ENCODE data around the gene APRT.

Gene APRT

GRCh38 chr16:88811769-88812512, at the start of gene APRT:
Gene APRT, minus strand, starts transcription at chr16:88811928. Its CDS starts 29 bp downstream, at chr16:88811899.
- peak; percentile 98 to 99 for DNase-seq (ENCODE audit: low read depth in 1 of 2, low spot score in 1 of 2)

GRCh38 chr16:88861359-88861758, 49.6 kb upstream of the APRT start:
- no peak for DNase-seq (ENCODE audit: low read depth in 1 of 2, low spot score in 1 of 2)

DNA sequence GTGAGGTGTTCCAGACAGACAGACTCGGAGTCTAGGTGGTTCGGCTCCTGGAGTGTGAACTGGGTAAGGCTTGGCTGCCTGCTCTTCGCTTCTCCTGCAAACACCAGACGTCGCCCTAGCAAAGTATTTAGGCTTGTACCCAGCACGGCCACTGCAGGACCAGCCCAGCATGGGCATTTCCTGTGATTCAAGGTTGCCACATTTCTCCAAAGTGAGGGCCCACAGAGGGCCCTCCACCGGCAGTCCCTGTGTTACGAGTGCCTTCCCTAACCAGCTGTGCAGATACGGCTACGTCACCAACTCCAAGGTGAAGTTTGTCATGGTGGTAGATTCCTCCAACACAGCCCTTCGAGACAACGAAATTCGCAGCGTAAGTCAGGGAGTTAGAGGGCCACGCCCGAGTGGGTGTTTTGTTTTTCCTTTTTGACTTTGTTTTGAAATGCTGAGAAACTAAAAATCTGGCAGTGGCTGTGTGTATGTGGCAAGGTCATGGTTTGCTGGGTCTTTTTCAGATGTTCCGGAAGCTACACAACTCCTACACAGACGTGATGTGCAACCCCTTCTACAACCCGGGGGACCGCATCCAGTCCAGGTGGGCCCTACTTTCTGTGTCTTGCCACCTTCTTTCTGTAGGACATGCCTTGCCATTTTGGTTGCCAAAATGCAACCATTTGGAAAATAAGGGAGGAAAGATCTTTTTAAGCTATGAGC, 47.8 kb upstream of the APRT start:
- DNase-seq (ENCODE audit: low read depth in 1 of 2, low spot score in 1 of 2): no peak

GRCh38 chr16:88857728-88858339, 46.1 kb upstream of the APRT start:
- DNase-seq (ENCODE audit: low read depth in 1 of 2, low spot score in 1 of 2): peak; percentile 54 to 68

- peak; percentile 99 for DNase-seq (ENCODE audit: low read depth in 1 of 2, low spot score in 1 of 2)
Observed at GRCh38 chr16:88856828-88857727, 45.4 kb upstream of the APRT start, which contains the start of the genes GALNS and TRAPPC2L. Gene GALNS, minus strand, starts transcription at chr16:88856947. Its CDS starts 70 bp downstream, at chr16:88856877. Gene TRAPPC2L, plus strand, starts transcription at chr16:88857127. Its CDS starts 24 bp downstream, at chr16:88857151.

DNA sequence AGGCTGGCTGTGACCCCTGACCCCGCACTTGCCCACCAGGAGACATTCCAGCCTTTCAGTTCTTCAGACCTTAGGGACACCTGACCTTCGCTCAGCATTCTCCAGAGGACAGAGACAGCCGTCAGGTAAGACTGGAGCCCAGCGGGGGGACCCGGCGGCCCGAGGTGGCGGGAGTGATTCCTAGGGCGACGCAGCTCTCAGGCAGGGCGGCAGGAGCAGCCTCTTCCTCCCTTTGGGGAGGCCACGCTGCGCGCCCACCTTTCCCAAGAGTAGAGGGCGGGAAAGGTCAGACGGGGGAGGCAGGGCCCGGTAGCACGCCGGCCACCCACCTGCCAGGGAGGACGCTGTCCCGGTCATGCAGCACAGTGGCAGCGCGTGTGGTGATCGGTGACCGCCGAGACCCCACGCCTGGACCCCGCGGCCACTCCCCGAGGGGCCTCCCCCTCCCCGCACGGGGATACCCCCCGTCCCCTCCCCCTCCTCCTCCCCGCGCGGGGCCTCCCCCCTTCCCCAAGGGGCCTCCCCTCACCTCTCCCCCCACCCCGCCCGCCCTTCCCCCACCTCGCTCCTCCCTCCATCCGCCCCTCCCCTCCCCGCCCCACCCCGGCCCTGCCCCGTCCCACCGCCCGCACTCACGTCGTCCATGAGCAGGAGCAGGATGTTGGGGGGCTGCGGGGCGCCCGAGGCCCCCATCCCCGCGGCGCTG, 44.5 kb upstream of the APRT start:
- DNase-seq (ENCODE audit: low read depth in 1 of 2, low spot score in 1 of 2): no peak

GRCh38 chr16:88855736-88856121, 44.0 kb upstream of the APRT start:
- no peak for DNase-seq (ENCODE audit: low read depth in 1 of 2, low spot score in 1 of 2)

GRCh38 chr16:88855176-88855575, 43.4 kb upstream of the APRT start:
- no peak for DNase-seq (ENCODE audit: low read depth in 1 of 2, low spot score in 1 of 2)

DNA sequence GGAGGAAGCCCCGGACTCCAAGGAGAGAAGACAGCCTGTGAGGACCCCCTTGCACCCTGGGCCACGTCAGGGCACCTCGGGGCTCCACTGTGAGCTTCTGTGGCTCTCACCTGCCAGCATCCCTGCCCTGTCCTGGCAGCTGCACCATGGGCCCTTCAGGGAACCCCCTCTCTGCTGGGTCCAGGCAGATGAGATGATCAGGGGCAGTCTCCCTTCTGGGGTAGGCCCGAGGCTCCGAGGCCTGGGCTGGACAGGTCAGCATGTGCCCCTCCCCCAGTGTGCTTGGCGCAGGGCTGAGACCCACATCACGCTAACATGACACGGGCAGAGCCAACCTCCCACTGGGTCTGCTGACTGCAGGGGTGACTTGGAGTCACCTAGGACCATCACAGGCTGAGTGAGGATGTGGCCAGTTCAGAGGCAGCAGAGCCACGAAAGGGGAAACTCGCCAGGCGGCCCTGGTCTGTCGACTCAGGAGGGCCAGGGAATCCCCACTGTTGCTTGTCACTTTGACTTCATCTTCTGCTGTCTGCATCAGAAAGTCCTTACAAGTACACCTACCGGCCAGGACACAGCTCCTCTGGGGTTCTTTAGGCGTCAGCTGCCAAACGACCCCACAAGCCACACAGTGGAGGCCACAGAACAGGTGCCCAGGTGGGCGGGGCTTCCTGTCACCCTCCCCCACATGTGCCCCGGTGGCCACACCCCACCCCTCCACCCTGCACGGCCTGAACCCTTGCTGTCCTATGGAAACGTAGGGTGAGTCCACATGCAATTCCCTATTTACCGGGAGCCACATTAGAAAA, 42.8 kb upstream of the APRT start:
- DNase-seq (ENCODE audit: low read depth in 1 of 2, low spot score in 1 of 2): no peak

GRCh38 chr16:88853325-88853941, 41.7 kb upstream of the APRT start:
- DNase-seq (ENCODE audit: low read depth in 1 of 2, low spot score in 1 of 2): no peak

DNA sequence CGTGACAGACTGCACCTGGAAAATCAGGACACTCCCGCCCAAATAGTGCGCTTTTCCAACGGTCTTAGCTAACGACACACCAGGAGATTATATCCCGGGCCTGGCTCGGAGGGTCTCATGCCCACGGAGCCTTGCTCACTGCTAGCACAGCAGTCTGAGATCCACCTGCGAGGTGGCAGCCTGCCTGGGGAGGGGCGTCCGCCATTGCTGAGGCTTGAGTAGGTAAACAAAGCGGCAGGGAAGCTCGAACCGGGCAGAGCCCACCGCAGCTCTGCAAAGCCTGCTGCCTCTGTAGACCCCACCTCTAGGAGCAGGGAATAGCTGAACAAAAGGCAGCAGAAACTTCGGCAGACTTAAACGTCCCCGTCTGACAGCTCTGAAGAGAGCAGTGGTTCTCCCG, 39.9 kb upstream of the APRT start:
- no peak for DNase-seq (ENCODE audit: low read depth in 1 of 2, low spot score in 1 of 2)

DNA sequence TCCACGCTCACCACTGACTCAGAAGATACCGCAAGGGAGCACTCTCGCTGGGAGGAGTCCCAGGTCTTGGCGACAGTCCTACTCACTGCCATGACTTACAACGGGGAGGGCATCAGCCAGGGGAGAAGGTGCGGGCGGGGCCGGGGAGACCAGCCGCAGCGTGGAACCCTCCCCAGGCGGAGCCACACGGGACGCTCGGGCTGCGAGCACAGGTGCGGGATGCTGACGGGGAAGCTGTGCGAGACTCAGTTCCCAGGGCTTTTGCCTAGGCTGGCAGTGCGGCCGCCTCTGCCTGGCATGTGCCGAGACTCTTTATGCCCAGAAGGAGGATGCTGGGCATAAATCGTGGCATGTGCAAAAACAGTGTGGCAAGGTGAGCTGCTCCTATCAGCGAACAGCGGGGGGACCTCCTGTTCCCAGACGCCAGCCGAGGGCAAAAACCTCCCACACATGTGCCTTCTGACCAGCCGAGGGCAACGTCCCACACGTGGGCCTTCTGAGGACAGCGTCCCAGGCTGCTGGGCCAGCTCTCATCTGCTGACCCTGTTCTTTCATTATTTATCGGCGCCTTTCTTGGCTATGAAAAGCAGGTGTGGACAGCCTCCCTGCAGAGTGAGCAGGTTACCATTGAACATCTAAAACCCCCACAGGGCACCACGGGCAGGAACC, 38.9 kb upstream of the APRT start:
- no peak for DNase-seq (ENCODE audit: low read depth in 1 of 2, low spot score in 1 of 2)

DNA sequence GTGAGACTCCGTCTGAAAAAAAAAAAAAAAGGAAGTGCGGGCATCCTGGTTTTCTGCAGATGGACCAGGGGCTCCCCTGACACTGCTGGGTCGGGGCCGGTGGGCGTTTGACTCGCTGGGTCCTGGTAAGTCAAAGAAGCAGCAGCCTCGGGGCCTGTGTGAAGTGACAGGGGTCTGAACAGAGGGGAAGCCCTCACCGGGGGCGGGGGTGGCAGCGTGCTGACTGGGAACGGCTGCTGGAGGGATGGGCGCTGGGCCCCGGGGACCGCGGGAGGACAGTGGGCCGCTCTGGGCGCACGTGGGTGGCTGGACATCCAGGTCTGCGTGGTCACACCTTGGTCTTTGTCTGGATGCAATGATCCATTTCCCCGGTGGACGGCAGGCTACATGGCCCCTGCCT, 36.8 kb upstream of the APRT start:
- DNase-seq (ENCODE audit: low read depth in 1 of 2, low spot score in 1 of 2): no peak

DNA sequence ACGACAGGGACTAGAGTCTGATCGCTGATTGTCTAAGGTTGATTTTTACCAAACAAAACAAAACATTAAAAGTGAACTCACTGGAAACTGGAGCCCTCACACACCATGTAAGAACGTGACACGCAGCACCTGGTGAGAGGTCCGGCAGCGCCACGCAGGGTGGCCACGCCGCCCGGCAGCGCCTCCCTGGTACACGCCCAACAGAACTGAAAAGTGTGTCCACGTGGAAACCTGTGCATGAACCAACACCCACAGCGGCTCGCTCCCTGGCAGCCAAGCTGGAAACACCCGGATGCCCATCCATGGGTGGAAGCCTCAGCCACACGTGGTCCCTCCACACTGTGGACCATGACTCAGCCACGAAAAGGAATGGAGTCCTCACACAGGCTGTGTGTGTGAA, 35.9 kb upstream of the APRT start:
- no peak for DNase-seq (ENCODE audit: low read depth in 1 of 2, low spot score in 1 of 2)

DNA sequence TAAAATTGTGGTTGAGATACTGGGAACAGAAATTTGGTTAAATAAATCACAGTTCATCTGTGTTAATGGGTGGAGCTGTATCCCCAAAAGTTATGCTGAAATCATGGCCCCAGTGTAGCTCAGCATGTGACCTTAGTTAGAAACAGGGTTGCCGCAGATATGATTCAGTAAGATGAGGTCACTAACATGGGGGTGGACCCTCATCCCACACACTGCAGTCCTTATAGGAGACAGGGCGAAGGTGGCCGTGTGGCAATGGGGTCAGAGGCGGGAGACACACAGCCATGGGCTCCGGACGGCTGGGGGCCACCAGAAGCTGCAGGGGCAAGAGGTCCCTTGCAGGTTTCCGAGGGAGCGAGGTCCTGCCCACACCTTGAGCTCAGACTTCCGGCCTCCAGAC, 34.4 kb upstream of the APRT start:
- DNase-seq (ENCODE audit: low read depth in 1 of 2, low spot score in 1 of 2): no peak

GRCh38 chr16:88844419-88845036, 32.8 kb upstream of the APRT start:
- DNase-seq (ENCODE audit: low read depth in 1 of 2, low spot score in 1 of 2): no peak

- no peak for DNase-seq (ENCODE audit: low read depth in 1 of 2, low spot score in 1 of 2)
Observed at GRCh38 chr16:88843256-88843655, 31.5 kb upstream of the APRT start.

DNA sequence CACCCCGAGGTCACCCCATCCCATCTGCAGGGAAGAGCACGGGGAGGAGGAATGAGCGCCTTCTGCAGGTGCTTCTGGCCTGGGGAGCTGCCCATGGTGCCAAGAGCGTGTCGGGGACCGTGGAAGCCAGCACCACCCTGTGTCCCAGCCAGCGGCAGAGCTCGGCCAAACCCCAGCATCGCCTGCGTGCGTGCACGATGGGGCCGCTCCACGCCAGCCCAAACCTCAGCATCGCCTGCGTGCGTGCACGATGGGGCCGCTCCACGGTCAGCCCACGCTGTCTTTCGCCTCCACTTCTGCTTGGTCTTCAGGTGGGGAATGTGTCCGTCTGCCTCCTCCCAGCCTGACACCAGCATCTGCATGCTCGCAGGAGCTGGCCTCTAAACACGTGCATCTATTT, 31.1 kb upstream of the APRT start:
- DNase-seq (ENCODE audit: low read depth in 1 of 2, low spot score in 1 of 2): no peak

Data from stimulated activated CD4-positive, alpha-beta T cell treated with anti-CD3 and anti-CD28 coated beads, Interleukin-15, amount 100 ng/mL, for 1 hour (primary cell).